Measurements from ENCODE around the gene SHROOM2. TPM values are rescaled to one million over a fixed set of nuclear protein-coding genes. Genes with fewer than 3 reads are reported as not detected.

The SHROOM2 gene
- total RNA-seq, 4 donors from 2014 or later: 0.67 to 2.3 (median 1.6) TPM

- TF ChIP-seq, protein P1, sequence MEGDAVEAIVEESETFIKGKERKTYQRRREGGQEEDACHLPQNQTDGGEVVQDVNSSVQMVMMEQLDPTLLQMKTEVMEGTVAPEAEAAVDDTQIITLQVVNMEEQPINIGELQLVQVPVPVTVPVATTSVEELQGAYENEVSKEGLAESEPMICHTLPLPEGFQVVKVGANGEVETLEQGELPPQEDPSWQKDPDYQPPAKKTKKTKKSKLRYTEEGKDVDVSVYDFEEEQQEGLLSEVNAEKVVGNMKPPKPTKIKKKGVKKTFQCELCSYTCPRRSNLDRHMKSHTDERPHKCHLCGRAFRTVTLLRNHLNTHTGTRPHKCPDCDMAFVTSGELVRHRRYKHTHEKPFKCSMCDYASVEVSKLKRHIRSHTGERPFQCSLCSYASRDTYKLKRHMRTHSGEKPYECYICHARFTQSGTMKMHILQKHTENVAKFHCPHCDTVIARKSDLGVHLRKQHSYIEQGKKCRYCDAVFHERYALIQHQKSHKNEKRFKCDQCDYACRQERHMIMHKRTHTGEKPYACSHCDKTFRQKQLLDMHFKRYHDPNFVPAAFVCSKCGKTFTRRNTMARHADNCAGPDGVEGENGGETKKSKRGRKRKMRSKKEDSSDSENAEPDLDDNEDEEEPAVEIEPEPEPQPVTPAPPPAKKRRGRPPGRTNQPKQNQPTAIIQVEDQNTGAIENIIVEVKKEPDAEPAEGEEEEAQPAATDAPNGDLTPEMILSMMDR (IDR thresholded peaks at IDR 0.05): no peak
- TF ChIP-seq POLR2A (IDR thresholded peaks at IDR 0.05) (no peak), POLR2AphosphoS5 (IDR thresholded peaks at IDR 0.05) (no peak), EP300 (IDR thresholded peaks at IDR 0.05) (no peak)
- no peak for ATAC-seq
- Histone ChIP-seq H3K4me1 (no peaks in the 10 kb centered on the region), H3K4me3 (no peak overlapping the region), H3K27me3 (no peaks in the 10 kb centered on the region), H3K9me3 (no peaks in the 10 kb centered on the region), H3K27ac (no peak overlapping the region), H3K36me3 (no peaks in the 10 kb centered on the region)
- 42 to 52% methylated on average over 2 to 3 of the region's 3 CpGs for WGBS, 2 donors (ENCODE audit: low coverage in 1 of 2)
Measured at GRCh38 chrX:9746148-9746888, 39.9 kb upstream of the SHROOM2 start.

DNA sequence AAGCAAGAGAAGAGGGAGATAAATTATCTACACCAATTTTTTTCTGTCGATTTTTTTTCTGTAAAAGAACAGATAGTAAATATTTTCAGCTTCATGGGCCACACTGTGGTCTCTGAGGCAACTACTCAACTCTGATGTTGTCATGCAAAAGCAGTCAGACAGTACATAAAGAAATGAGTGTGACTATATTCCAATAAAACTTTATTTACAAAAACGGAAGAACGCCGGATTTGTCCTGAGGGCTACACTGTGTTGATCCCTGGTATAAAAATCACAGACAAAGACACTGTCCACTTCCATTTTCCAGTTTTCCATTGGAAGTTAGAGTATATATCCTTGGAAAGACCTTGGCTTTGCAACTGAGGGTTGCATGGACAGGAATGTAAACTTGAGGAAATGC lies 38.6 kb upstream of the SHROOM2 start:
- Histone ChIP-seq H3K36me3 (no peaks in the 10 kb centered on the region), H3K4me1 (no peaks in the 10 kb centered on the region), H3K27ac (no peak overlapping the region), H3K9me3 (no peaks in the 10 kb centered on the region), H3K4me3 (no peak overlapping the region), H3K27me3 (no peaks in the 10 kb centered on the region)
- TF ChIP-seq POLR2A (IDR thresholded peaks at IDR 0.05): no peak
- no peak for TF ChIP-seq POLR2AphosphoS5 (IDR thresholded peaks at IDR 0.05)
- no peak for TF ChIP-seq EP300 (IDR thresholded peaks at IDR 0.05)
- 72 to 90% methylated on average over 3 to 4 of the region's 4 CpGs for WGBS, 2 donors (ENCODE audit: low coverage in 1 of 2)
- ATAC-seq: no peak

DNA sequence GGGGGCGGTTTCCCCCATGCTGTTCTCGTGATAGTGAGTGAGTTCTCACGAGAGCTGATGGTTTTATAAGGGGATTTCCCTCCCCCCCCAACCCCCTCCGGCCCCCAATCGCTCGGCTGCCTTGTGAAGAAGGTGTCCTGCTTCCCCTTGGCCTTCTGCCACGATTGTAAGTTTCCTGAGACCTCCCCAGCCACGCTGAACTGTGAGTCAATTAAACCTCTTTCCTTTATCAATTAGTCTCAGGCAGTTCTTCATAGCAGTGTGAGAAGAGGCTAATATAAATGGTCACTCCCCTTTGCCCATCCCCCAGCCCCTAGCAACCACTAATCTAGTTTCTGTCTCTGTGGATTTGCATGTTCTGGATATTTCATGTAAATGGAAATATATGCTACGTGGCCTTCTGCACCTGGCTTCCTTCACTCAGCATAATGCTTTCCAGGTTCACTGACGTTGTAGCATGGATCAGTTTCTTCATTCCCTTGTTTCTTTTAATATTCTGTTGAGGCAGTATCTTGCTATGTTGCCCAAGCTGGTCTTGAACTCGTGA lies 37.0 kb upstream of the SHROOM2 start:
- no peak for TF ChIP-seq POLR2AphosphoS5 (IDR thresholded peaks at IDR 0.05)
- no peaks in the 10 kb centered on the region for H3K9me3 ChIP-seq
- 64 to 82% methylated on average over 3 to 10 of the region's 11 CpGs for WGBS, 2 donors (ENCODE audit: low coverage in 1 of 2)
- no peaks in the 10 kb centered on the region for H3K4me1 ChIP-seq
- ATAC-seq: no peak
- no peaks in the 10 kb centered on the region for H3K36me3 ChIP-seq
- H3K27ac ChIP-seq: no peak overlapping the region
- H3K27me3 ChIP-seq: no peaks in the 10 kb centered on the region
- H3K4me3 ChIP-seq: no peak overlapping the region

- Histone ChIP-seq H3K27ac (no peak overlapping the region), H3K4me3 (no peak overlapping the region), H3K36me3 (no peaks in the 10 kb centered on the region), H3K27me3 (no peaks in the 10 kb centered on the region), H3K4me1 (no peaks in the 10 kb centered on the region), H3K9me3 (no peaks in the 10 kb centered on the region)
- TF ChIP-seq EP300 (IDR thresholded peaks at IDR 0.05): no peak
- TF ChIP-seq, protein P1 (IDR thresholded peaks at IDR 0.05): no peak
- no peak for TF ChIP-seq POLR2AphosphoS5 (IDR thresholded peaks at IDR 0.05)
- TF ChIP-seq POLR2A (IDR thresholded peaks at IDR 0.05): no peak
- WGBS, 2 donors (ENCODE audit: low coverage in 1 of 2): 82 to 93% methylated on average over 4 to 7 of the region's 7 CpGs
- no peak for ATAC-seq
Measured at GRCh38 chrX:9757366-9757765, 28.9 kb upstream of the SHROOM2 start.

- no peak overlapping the region for H3K27ac ChIP-seq
- no peaks in the 10 kb centered on the region for H3K27me3 ChIP-seq
- no peaks in the 10 kb centered on the region for H3K4me1 ChIP-seq
- H3K4me3 ChIP-seq: no peak overlapping the region
- no peaks in the 10 kb centered on the region for H3K36me3 ChIP-seq
- no peak for ATAC-seq
- no peak for TF ChIP-seq POLR2A (IDR thresholded peaks at IDR 0.05)
- 40 to 59% methylated on average over 1 to 3 of the region's 4 CpGs for WGBS, 2 donors (ENCODE audit: low coverage in 1 of 2)
- H3K9me3 ChIP-seq: no peaks in the 10 kb centered on the region
Measured at GRCh38 chrX:9758021-9758638, 28.1 kb upstream of the SHROOM2 start.

DNA sequence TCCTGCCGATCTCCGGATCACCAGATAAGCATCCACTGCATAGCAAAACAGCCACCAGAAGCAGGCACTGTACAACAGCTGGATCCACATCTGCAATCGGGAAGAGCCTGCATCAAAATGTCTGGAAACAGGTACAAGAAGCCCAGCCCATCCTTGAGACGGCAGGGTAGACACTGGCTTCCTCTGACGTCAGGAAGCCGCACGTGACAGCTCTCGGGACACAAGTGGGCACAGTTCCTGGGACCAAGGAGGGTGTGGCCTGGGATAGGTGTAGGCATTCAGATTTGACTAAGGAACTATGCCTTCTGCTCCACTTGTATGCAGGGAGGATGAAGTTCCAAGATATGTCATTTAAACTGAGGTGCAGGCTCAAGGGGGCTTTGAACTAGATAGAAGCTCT lies 26.9 kb upstream of the SHROOM2 start:
- TF ChIP-seq, protein P1 (IDR thresholded peaks at IDR 0.05): no peak
- no peak for TF ChIP-seq EP300 (IDR thresholded peaks at IDR 0.05)
- Histone ChIP-seq H3K4me1 (no peaks in the 10 kb centered on the region), H3K27me3 (no peaks in the 10 kb centered on the region), H3K36me3 (no peaks in the 10 kb centered on the region), H3K4me3 (no peak overlapping the region), H3K27ac (no peak overlapping the region), H3K9me3 (no peaks in the 10 kb centered on the region)
- no peak for ATAC-seq
- WGBS, 2 donors (ENCODE audit: low coverage in 1 of 2): 76% methylated on average over 5 of the region's 8 CpGs; no CpG with 5 or more reads in 1 of the 2 donors

Measured in gastroesophageal sphincter (tissue), 4 donors.